Right hindlimb (tissue), 1 donor: ENCODE results near the gene AP2B1.
"Not testable (repeated sequence)": the region's sequence is repeated elsewhere in the genome, so short reads cannot be mapped to it uniquely, and the experiment has no call there.

Experiments
- DNase-seq: peaks from one replicate; pipeline ENCODE4 v3.0.0-alpha.2; 2018

The AP2B1 gene

DNA sequence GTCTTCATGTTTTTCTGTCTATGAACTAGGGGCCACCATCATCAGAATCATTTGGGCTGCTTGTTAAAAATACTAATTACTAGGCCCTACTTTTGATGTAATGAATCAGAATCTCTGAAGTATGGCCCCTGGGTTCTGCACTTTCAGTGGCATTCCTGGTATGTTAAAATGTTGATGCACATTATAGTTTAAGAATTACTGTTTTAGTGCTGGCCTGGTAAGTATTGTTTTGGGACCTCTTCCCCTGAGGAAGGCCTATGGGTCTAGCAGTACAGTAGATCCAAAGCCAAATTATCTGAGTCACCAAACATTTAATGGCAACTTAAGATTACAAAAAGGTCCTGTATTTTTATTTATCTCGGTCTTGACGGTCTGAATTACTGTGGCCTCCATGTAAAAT lies 58.8 kb downstream of the AP2B1 start:
- no peak for DNase-seq

DNA sequence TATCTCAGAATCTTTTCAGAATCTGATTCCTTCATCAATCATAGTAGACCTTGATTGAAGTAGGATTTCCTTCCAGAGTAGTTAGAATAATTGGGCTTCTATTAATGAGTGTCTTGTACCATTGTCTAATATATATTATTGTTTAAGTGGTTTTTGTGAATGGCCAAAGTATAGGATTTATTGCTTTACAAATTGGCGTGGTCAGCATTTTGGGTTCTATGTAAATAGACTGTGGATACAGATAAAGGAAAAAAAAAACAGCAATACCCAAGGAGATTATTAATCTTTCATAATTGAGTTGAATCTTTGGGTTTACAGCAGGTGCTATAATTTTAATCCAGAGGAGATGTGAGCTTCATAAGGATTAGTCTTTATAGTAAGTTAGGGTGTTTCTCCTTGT lies 64.3 kb downstream of the AP2B1 start:
- no peak for DNase-seq

DNA sequence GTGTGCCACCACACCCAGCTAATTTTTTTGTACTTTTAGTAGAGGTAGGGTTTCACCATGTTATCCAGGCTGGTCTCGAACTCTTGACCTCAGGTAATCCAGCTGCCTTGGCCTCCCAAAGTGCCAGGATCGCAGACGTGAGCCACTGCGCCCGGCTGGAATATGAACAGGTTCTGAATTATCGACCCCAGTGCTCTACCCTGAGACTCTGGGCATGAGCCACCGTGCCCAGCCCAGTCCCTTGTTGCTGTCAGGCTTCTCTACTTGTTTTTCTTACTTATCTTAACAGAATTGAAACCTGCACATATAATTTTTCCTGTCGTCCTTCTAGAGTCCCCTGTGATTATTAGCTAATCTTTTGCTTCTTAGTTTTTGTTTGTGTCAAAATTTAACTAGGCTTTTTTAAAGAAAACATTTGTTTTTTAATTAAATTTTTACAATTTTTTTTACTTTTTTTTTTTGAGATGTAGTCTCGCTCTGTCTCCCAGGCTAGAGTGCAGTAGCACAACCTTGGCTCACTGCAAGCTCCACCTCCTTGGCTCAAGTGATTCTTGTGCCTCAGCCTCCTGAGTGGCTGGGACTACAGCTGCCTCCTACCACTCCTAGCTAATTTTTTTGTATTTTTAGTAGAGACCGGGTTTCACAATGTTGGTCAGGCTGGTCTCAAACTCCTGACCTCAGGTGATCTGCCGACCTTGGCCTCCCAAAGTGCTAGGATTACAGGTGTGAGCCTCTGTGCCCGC lies 66.7 kb downstream of the AP2B1 start:
- DNase-seq: no peak

DNA sequence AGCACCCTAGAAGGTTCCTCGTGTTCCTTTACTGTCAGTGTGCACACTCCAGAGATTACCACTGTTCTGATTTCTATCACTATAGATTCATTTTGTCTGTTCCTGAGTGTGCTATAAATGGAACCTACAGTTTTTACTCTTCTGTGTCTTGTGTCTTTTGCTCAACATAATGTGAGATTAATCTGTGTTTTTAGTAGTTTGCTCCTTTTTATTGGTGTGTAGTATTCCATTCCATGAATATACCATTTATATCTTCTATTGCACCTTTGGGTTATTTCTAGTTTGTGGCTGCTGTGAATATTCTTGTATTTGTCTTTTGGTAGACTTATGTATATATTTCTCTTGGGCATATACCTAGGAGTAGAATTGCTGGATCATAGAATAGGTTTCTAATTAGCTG lies 68.2 kb downstream of the AP2B1 start:
- DNase-seq: no peak

DNA sequence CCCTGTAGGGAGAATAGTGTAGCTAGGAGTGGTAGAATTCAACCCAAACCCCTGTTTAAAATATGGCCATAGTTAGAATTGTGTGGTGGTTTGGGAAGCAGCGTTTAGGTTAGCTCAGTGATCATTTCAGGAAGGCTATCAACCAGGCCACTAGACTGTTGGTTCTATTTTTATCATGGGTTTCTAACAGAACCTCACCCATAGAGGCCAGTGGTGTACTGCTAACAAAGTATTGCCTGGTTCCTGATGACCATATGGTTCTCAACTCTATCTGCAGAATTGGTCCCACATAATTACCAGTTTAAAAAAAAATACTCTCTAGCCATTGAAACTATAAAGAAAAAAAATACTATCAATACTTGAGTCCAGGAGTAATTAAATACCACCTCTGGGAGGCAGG lies 73.8 kb downstream of the AP2B1 start:
- DNase-seq: no peak

DNA sequence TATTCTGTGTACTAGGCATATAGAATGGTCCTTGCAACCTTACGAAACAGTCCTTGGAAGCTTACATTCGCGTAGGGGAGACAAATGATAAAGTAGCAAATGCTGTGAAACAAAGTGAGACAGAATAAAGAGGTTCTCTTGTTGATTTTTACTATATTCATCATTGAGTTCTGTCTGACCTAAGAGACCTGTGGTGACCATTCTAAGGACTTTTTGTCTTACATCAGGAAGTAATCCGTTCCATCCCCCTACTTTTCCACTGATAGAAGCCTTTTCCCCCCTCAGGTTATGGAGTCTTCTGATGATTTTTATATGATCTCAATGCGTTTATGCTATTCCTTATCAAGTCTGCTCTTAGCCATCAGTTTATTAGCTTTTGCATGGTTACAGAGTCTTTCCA lies 77.6 kb downstream of the AP2B1 start:
- no peak for DNase-seq

DNA sequence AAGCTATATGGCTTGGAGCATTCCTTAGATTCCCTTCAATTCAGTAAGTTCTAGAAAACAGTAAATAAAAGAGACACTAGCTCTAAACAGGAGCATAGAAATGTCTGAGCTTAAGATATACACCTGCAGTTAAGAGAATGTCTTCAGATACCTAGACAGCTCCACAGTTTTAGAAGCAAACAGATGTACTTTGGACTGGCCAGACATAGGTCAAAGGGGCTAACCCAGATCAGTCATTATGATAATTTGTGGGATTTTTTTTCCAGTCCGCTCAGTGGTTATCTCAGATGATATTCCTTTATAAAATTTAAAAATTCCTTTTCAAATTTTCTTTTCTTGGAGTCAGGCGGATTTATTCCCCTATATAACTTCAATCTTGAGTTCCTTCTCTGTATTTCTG lies 78.5 kb downstream of the AP2B1 start:
- DNase-seq: no peak

DNA sequence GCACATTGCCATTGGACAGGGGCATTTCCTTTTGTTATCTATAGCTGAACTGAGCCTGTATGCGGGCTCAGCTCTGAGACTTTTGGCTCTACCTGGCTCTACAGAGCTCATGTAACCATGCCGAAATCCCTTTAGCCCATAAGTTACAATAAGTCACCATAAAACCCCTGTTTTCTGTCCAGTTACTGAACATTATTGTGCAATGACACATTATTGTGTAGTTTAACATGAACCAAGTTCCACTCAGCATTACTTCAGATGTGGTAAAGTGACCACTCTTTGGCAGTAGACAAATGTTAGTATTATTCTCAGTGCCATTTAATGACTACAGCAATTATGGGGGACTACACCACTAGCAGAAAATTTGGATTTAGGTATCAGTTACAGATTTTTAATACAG lies 78.9 kb downstream of the AP2B1 start:
- no peak for DNase-seq

DNA sequence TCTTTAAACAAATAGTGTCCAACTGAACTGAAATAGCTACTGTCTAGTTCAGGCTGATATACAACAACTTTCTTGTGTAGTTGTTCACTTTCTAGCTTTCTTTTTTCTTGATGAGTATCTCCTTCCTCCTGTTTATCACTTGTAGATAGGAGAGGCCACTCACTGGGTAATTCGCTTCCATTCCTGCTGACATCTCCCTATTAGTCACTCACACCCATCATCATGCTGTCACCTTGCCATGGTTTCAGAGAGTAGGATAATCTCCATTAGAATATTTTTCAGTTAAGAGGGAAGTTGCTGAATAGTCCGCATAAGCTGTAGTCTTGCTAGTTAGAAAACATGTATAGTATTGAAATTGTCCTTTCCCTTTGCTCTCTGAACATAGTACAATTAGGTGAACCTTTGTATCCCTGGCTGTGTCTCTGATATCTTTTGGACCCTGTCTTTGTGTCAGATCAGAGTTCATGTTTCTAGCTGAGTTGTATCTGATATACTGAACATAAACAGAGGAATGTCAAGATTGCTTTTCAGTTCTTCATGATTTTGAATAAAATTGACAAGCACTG lies 79.9 kb downstream of the AP2B1 start:
- no peak for DNase-seq

DNA sequence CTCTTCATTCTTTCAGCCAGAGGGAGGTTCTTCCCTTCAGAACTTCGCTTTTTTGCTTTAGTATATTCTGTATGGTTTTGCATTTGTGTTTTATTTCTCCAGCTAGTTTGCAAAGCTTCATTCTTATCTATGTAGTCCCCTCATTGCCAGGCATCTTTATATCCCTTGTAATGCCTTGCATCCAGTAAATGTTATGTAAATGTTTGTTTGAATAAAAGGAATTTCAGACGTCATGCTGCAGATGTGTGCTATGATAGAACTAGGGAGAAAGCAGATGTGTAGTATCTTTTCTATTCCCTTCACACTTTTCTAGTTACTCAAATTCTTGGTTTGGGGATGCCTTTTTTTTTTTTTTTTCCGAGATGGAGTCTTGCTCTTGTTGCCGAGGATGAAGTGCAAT lies 81.7 kb downstream of the AP2B1 start:
- no peak for DNase-seq

DNA sequence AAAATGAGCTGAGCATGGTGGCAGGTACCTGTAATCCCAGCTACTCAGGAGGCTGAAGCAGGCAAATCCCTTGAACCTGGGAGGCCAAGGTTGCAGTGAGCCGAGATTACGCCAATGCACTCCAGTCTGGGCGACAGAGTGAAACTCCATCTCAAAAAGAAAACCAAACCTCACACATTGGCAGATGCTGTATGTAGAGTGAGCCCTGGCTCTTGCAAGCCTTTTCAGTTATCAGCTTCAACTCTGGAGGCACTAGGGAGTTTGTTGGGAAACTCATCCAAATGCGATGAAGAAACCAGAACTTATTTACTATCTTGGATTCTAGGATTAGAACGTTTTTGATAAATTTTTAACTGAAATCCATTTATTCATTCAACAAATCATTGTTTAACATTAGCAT lies 87.4 kb downstream of the AP2B1 start:
- no peak for DNase-seq

DNA sequence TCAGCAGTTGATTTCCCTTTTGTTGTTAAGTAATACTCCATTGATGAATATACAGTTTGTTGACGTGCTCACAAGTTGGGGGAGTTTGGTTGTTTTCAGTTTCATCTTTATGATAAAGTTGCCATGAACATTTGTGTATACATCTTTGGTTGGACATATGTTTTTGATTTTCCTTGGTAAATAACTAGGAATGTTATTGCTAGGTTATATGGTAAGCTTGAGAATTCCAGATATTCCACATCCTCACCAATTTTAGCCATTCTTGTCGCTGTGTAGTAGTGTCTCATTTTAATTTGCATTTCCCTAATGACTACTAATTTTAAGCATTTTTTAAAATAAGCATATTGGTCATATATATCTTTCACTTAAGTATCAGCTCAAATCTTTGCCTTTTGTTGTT lies 89.3 kb downstream of the AP2B1 start:
- no peak for DNase-seq

DNA sequence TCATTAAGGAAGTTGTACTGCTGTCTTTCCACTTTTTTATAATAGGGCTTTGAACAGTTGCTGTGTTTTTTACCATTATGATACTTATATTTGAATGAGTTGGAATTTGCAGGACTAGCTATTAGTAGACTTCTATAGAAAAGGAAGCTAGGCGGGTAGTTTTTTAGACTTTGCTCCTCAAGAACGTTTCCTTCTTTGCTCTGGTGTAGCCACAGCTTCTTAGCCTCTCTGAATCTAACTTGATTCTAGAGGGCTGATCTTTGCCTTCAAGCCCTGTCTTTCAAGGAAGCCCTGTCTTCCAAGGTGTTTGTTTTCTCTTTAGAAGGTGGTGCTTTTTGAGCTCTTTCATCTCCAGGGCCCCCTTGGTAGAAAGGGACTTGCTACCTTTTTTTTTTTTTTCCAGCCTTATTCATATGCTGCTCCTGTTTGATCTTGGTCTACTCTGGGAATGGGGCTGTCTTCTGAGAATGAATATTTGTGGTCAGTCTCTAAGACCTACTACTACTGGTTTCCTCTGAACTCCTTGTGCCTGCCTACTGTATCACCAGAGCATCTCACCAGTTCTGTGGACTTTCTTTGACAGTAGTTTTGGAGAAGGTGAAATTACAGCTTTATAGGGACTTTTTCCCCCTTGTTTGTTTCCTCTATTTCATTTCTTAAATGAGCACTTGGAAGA lies 92.0 kb downstream of the AP2B1 start:
- no peak for DNase-seq

DNA sequence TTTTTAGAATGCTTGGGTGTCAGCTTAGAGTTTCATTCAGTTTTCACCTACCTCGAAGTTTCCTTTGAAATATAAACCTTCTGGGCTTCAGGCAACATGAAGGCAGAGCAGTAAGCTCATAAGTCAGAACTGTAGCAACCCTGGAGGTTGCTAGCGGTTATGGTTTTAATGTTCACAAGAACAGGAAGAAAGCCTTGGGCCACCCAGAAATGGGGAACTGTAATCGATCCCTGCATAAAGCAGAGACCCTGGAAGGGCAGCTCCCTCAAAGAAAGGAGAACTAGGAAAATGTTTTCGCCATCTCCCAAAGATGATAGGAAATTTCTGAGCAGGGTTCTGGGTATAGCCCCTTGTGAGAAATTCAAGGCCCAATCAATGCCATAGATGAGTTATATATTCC lies 96.5 kb downstream of the AP2B1 start:
- DNase-seq: no peak

DNA sequence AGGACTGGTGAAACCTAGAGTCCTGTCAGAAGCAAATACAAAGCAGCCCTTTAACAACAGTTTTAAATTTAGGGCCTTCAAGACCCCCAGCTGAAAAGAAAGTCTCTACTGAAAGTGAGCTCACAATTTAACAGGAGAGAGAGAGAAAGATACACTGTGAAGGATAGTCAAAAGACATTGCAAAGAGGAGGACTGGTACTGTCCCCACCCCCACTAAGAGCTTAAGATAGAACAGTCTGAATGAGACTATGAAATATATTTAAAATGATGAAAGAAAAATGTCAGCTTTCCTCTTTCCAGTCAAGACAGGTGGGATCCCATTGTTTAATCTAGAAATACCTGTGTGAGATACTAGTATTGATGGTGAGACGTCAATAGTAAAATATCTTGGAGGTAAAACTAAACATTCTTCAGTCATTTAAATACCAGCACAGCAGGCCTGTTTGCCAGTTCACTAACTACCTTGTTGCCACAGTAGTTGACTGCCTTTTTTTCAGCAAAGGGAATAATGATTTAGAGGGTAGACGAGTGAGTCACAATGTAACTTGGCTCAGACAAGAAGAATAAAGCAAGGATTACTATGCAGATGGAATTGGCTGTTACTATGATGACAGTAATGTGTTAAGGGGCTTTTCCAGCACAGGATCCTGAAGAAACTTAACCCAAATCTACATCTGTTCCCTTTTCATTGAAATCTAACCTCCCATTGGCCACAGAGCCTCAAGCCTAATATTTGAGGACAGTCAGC lies 97.1 kb downstream of the AP2B1 start:
- no peak for DNase-seq

DNA sequence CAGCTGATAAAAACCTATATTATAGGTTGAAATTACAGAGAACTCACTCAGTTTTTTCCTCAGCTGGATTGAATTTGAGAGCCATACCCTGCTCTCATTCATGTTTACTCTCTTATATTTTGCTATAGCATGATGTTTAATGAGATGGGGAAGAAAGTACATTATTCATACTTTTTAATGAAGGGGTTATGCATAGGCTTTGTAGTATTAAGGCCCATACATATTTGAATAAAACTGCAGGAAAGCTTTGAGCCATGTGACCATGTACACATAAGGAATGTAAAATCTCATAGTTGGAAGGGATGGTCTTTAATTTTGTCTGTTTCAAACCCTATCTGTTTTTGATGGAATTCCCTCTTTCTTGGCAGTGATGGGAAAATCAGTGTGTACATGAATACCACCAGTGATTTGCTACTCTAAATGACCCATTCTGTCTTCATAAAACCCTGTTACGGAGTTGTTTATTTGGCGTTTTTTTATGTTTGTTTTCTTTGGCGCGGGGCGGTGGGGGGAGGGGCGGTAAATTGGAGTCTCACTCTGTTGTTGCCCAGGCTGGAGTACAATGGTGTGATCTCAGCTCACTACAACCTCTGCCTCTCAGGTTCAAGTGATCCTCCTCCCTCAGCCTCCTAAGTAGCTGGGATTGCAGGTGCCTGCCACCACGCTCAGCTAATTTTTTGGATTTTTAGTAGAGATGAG lies 105.5 kb downstream of the AP2B1 start:
- no peak for DNase-seq

DNA sequence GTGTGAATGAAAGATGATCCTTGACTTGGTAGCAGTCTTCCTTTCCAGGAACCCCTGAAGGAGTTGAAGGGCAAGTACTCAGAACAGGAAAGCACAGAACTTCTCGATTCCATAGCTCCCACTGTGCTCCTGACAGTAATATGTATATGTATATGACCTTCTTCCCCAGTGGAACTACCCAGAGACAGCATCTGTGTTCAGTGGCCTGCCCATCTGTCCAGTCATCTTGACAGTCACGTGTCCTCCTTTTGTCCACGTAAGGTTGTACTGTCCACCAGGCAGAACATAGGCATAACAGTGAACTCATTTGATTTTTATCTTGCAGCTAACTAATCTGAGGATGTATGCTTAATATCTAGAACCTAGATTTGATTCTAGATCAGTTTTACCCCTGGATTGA lies 106.5 kb downstream of the AP2B1 start:
- no peak for DNase-seq

DNA sequence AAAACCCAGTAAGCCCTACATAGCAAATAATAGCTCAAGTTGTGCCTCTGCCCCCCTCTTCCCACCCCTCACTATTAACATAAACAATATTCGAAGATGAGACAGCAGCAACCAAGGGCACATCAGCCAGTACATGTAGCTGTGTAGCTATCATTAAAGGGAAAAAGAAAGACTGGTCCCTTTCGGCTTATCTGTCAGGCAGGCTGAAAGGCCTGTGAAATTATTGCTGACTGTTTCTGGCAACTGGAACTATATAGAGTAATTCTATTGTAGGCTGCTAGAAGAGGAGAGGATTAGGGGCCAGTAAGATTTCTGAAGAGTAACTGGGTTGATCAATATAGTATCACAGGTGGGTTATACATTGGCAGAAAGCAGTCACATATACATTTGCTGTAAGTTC lies 107.8 kb downstream of the AP2B1 start:
- DNase-seq: no peak

DNA sequence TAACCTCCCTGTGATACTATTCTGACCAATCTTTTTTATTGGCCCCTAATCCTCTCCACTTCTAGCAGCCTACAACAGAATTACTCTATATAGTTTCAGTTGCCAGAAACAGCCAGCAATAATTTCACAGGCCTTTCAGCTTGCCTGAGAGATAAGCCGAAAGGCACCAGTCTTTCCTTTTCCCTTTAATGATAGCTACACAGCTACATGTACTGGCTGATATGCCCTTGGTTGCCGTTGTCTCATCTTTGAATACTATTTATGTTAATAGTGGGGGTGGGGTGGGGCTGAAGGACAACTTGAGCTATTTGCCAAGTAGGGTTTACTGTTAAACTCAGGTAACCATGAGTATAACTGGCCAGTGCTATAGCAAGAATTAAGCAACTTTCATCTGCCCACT lies 108.5 kb downstream of the AP2B1 start:
- no peak for DNase-seq

DNA sequence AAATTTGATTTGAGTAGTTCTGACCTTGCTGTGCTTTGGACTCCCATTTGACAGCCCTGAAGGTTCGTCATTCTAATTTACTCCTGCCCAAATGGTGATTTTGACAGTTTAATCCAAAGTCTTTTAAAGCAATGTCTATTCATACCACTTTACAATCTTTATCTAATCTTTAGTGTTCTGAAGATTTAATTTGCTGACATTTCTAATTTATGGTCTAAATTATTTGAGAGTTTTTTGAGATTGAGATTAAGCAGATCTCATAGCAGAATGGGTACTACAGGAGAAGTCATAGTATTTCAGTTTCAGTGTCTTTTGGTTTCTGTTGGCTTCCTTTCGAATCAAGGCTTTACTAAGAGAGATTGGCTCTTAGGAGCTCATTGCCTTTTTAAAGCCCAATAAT lies 111.7 kb downstream of the AP2B1 start:
- no peak for DNase-seq

DNA sequence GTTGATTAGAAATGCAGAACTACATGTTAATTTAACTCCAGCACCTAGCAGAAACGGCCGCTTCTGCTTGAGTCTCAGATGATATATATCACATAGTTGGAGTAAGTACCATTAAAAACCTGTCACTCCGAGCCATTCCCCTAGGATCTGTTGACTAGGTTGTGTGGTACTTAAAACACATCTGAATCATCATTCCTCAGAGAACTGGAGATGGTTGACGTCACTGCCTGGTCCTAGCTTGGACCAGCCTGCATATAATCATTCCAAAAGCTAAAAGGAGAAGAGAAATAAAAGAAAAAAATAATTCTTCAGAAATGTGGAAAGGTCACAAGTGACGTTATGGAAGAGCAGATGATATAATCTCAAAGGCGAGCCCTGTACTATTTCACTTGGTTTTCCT lies 113.0 kb downstream of the AP2B1 start:
- DNase-seq: no peak

DNA sequence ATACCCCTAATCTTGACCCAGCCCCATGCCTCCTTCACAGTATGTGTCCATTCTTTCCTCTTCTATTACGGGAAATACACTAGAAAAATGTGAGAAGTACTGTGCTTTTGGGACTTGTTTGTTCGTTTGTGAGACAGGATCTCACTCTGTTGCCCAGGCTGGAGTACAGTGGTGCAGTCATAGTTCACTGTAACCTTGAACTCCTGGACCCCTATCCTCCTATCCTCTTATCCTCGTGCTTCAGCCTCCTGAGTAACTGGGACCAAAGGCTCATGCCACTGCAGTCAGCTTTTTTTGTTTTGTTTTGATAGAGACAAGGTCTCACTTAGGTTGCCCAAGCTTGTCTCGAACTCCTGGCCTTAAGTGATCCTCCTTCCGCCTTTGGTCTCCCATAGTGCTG lies 114.4 kb downstream of the AP2B1 start:
- no peak for DNase-seq

DNA sequence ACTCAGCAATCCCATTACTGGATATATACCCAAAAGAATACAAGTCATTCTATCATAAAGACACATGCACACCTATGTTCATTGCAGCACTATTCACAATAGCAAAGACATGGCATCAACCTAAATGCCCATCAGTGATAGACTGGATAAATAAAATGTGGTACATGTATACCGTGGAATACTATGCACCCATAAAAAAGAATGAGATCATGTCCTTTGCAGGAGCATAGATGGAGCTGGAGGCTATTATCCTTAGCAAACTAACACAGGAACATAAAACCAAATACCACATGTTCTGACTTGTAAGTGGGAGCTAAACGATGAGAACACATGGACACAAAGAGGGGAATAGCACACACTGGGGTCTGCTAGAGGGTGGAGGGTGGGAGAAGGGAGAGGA lies 116.2 kb downstream of the AP2B1 start:
- not testable (repeated sequence) for DNase-seq
